Colonic mucosa (tissue), 4 donors: ENCODE measurements around the gene TM9SF2. TPM values are rescaled to one million over a fixed set of nuclear protein-coding genes. Genes with fewer than 3 reads are reported as not detected.

Experiments
- DNase-seq: peaks from one replicate; pipeline ENCODE4 v3.0.0-alpha.2; 2020
- H3K27ac ChIP-seq: fragments of 200-600 bp; one replicate; pipeline ENCODE4 v1.8.0; 2021
- H3K27me3 ChIP-seq: fragments of 200-600 bp; one replicate; pipeline ENCODE4 v1.8.0; 2021
- H3K36me3 ChIP-seq: fragments of 200-600 bp; one replicate; pipeline ENCODE4 v1.8.0; 2021
- H3K4me1 ChIP-seq: fragments of 200-600 bp; one replicate; pipeline ENCODE4 v1.8.0; 2021; ENCODE audit warnings: mild to moderate bottlenecking
- H3K4me3 ChIP-seq: fragments of 200-600 bp; one replicate; pipeline ENCODE4 v1.8.0; 2021
- H3K9ac ChIP-seq, 2 donors: one replicate each; pipeline ENCODE4 v1.7.0; 2013; ENCODE audit warnings: control low read depth in 2 of 2, low read depth in 2 of 2, low read length in 2 of 2
- H3K9me3 ChIP-seq: fragments of 200-600 bp; one replicate; pipeline ENCODE4 v1.8.0; 2021
- CTCF ChIP-seq: fragments of 200-600 bp; IDR thresholded peaks from one replicate; pipeline ENCODE4 v1.8.0; 2022; ENCODE audit warnings: antibody characterized with exemption, mild to moderate bottlenecking
- intact Hi-C: fragments of 100-400 bp; cut with DNase I; formaldehyde crosslinking; loops from one replicate; pipeline ENCODE4 v1.14.1; 2022
- total RNA-seq, 2 donors: library from RNA; stranded (reverse); fragmentation: NEBNext Ultra II Directional in 1 of 2; extraction: Animal tissue kit (Norgen Biotek cat#: 25700) in 1 of 2; gene quantifications; one replicate each; pipeline ENCODE4 v1.2.1, GENCODE V29; 2021
- donor health status: healthy.
- donor health status: DM: no; HTN: no; CAD: no.
- donor health status: DM: no; HTN: no; CAD: no.

The TM9SF2 gene
- total RNA-seq, 2 donors from 2014 or later = 205 to 220 TPM

GRCh38 chr13:99596180-99596579, 94.9 kb downstream of the TM9SF2 start:
- no peak for TF ChIP-seq CTCF
- no peak overlapping the region for H3K27ac ChIP-seq
- H3K9ac ChIP-seq = no peak overlapping the region
- H3K27me3 ChIP-seq = no peaks in the 10 kb centered on the region
- no peaks in the 10 kb centered on the region for H3K4me1 ChIP-seq
- DNase-seq = no peak
- H3K4me3 ChIP-seq = no peak overlapping the region
- no peaks in the 10 kb centered on the region for H3K36me3 ChIP-seq
- intact Hi-C loops = no loop called here
- no peaks in the 10 kb centered on the region for H3K9me3 ChIP-seq

GRCh38 chr13:99600318-99600717, 99.0 kb downstream of the TM9SF2 start:
- Histone ChIP-seq H3K9ac (no peak overlapping the region), H3K27ac (no peak overlapping the region), H3K4me1 (no peaks in the 10 kb centered on the region), H3K27me3 (no peaks in the 10 kb centered on the region), H3K4me3 (no peak overlapping the region), H3K9me3 (no peaks in the 10 kb centered on the region), H3K36me3 (no peaks in the 10 kb centered on the region)
- DNase-seq = no peak
- no peak for TF ChIP-seq CTCF
- intact Hi-C loops = no loop called here

GRCh38 chr13:99601535-99601934, 100.3 kb downstream of the TM9SF2 start:
- Histone ChIP-seq H3K4me3 (no peak overlapping the region), H3K9ac (no peak overlapping the region), H3K27me3 (no peaks in the 10 kb centered on the region), H3K27ac (no peak overlapping the region), H3K9me3 (no peaks in the 10 kb centered on the region), H3K36me3 (no peaks in the 10 kb centered on the region), H3K4me1 (no peaks in the 10 kb centered on the region)
- DNase-seq = no peak
- intact Hi-C loops = no loop called here
- no peak for TF ChIP-seq CTCF

GRCh38 chr13:99604636-99605035, 103.4 kb downstream of the TM9SF2 start:
- H3K9ac ChIP-seq = no peak overlapping the region
- intact Hi-C loops = loop anchor here (5.0 kb wide), 1 partner anchor 107 kb away; no protein-coding TSS in a partner anchor
- H3K4me3 ChIP-seq = no peak overlapping the region
- DNase-seq = no peak
- no peak for TF ChIP-seq CTCF
- H3K9me3 ChIP-seq = no peaks in the 10 kb centered on the region
- no peaks in the 10 kb centered on the region for H3K27me3 ChIP-seq
- H3K36me3 ChIP-seq = no peaks in the 10 kb centered on the region
- no peaks in the 10 kb centered on the region for H3K4me1 ChIP-seq
- H3K27ac ChIP-seq = no peak overlapping the region

GRCh38 chr13:99605420-99606323, 104.4 kb downstream of the TM9SF2 start:
- peak overlapping the region; percentile 5 to 55 for H3K9ac ChIP-seq
- TF ChIP-seq CTCF = no peak
- H3K27me3 ChIP-seq = no peaks in the 10 kb centered on the region
- H3K9me3 ChIP-seq = no peaks in the 10 kb centered on the region
- peak overlapping the region; percentile 88 for H3K4me3 ChIP-seq
- no peaks in the 10 kb centered on the region for H3K4me1 ChIP-seq
- no peaks in the 10 kb centered on the region for H3K36me3 ChIP-seq
- H3K27ac ChIP-seq = peak overlapping the region; percentile 77
- peak; percentile 77 for DNase-seq
- intact Hi-C loops = loop anchor here (5.0 kb wide), 1 partner anchor 108 kb away; no protein-coding TSS in a partner anchor
